ENCODE results near the gene APELA. TPM values are rescaled to one million over a fixed set of nuclear protein-coding genes. Genes with fewer than 3 reads are reported as not detected.

APELA gene
- total and polyA plus RNA-seq, 2 of the 4 experiments (the other 2 are of a cell fraction): not detected

DNA sequence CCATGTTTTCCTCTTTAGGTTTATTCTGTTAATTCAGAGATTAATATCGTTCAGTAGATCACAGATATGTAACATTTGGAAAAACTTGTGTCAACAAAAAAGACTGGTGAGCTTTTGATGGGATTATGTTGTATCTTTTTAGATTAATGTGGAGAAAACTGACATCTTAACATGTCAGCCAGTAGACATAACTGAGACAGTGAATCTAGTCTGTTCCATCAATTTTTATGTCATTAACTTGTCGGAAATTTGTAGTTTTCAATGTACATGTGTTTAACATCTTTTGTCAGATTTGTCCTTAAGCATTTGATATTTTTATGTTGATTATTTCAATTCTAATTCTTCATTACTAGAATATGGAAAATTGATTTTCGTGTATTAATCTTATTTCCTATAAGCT, 42.0 kb downstream of the APELA start:
- Histone ChIP-seq H4K8ac (ENCODE audit: low read depth in 2 of 2, low read length in 2 of 2) (no peak overlapping the region), H3K56ac (ENCODE audit: extremely low read depth, insufficient read depth, low read length) (no peak overlapping the region), H2AK9ac (replicated peaks; ENCODE audit: low read depth, low read length, poor library complexity) (no peak overlapping the region), H3K18ac (ENCODE audit: low read depth, low read length) (no peak overlapping the region), H2BK20ac (ENCODE audit: low read depth, low read length) (no peak overlapping the region), H3K14ac (replicated peaks; ENCODE audit: low read depth, low read length) (no peak overlapping the region), H3K23ac (ENCODE audit: low read depth, low read length) (no peak overlapping the region), H3K9me1 (ENCODE audit: insufficient read depth, low read length) (no peaks in the 10 kb centered on the region), H3K27ac (ENCODE audit: insufficient read depth, low read length) (no peak overlapping the region), H4K5ac (ENCODE audit: low read depth, low read length) (no peak overlapping the region), H2BK15ac (ENCODE audit: low read depth, low read length) (no peak overlapping the region), H2AK5ac (ENCODE audit: low read depth, low read length) (no peak overlapping the region), H3K4me2 (ENCODE audit: low read depth, low read length) (no peak overlapping the region), H3K27me3 (ENCODE audit: control insufficient read depth, insufficient read depth, low read length) (no peaks in the 10 kb centered on the region), H3K9ac (ENCODE audit: low read depth, low read length) (no peak overlapping the region), H3K4me1 (ENCODE audit: control insufficient read depth, insufficient read depth, low read length) (no peaks in the 10 kb centered on the region), H3K36me3 (ENCODE audit: control insufficient read depth, insufficient read depth, low read length) (no peaks in the 10 kb centered on the region), H3K79me1 (ENCODE audit: low read depth in 1 of 2, low read length in 2 of 2) (no peaks in the 10 kb centered on the region), H2AFZ (replicated peaks; ENCODE audit: low read length, poor library complexity) (no peak overlapping the region), H4K91ac (ENCODE audit: insufficient read depth, low read depth, low read length) (no peak overlapping the region), H3K9me3 (ENCODE audit: control insufficient read depth, insufficient read depth, low read length) (no peaks in the 10 kb centered on the region), H3K4ac (ENCODE audit: low read depth, low read length) (no peak overlapping the region), H2BK120ac (ENCODE audit: low read depth, low read length) (no peak overlapping the region), H2BK5ac (ENCODE audit: low read depth, low read length, poor library complexity, severe bottlenecking) (no peak overlapping the region), H3K4me3 (ENCODE audit: insufficient read depth, low read depth, low read length) (no peak overlapping the region), H4K20me1 (ENCODE audit: insufficient read depth, low read length) (no peaks in the 10 kb centered on the region)
- BruUV-seq (replicated peaks): no TSS peak
- dilution Hi-C loops (cut with HindIII; ENCODE audit: low sequenced_read_pairs, unreplicated experiment) (no loop called here), intact Hi-C loops (cut with micrococcal nuclease) (no loop called here), in situ Hi-C loops (cut with MboI; ENCODE audit: low sequenced_read_pairs) (no loop called here)
- ATAC-seq (ENCODE audit: low read depth): no peak
- TF ChIP-seq CHD1 (IDR thresholded peaks at IDR 0.05; ENCODE audit: low read depth, low read length): no peak
- TF ChIP-seq, protein P1, sequence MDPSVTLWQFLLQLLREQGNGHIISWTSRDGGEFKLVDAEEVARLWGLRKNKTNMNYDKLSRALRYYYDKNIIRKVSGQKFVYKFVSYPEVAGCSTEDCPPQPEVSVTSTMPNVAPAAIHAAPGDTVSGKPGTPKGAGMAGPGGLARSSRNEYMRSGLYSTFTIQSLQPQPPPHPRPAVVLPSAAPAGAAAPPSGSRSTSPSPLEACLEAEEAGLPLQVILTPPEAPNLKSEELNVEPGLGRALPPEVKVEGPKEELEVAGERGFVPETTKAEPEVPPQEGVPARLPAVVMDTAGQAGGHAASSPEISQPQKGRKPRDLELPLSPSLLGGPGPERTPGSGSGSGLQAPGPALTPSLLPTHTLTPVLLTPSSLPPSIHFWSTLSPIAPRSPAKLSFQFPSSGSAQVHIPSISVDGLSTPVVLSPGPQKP (IDR thresholded peaks at IDR 0.05; ENCODE audit: borderline replicate concordance, low read depth, low read length): no peak
- no peak for TF ChIP-seq RFX5 (IDR thresholded peaks at IDR 0.05; ENCODE audit: low read depth, low read length)
- TF ChIP-seq RCOR1 (IDR thresholded peaks at IDR 0.05; ENCODE audit: insufficient replicate concordance, low read length): no peak
- no peak for TF ChIP-seq BHLHE40 (IDR thresholded peaks at IDR 0.05; ENCODE audit: low read depth, low read length)
- no peak for TF ChIP-seq MXI1 (IDR thresholded peaks at IDR 0.05; ENCODE audit: borderline replicate concordance, low read depth, low read length)
- TF ChIP-seq RAD21 (IDR thresholded peaks at IDR 0.05; ENCODE audit: low read length): no peak
- TF ChIP-seq MAFK (IDR thresholded peaks at IDR 0.05; ENCODE audit: low read depth, low read length): no peak
- no peak for TF ChIP-seq NFE2L2 (IDR thresholded peaks at IDR 0.05; ENCODE audit: low read depth, low read length)
- no peak for TF ChIP-seq POLR2A (IDR thresholded peaks at IDR 0.05; ENCODE audit: low read depth, low read length)
- TF ChIP-seq SMC3 (IDR thresholded peaks at IDR 0.05; ENCODE audit: low read depth, low read length): no peak
- TF ChIP-seq, protein P2, sequence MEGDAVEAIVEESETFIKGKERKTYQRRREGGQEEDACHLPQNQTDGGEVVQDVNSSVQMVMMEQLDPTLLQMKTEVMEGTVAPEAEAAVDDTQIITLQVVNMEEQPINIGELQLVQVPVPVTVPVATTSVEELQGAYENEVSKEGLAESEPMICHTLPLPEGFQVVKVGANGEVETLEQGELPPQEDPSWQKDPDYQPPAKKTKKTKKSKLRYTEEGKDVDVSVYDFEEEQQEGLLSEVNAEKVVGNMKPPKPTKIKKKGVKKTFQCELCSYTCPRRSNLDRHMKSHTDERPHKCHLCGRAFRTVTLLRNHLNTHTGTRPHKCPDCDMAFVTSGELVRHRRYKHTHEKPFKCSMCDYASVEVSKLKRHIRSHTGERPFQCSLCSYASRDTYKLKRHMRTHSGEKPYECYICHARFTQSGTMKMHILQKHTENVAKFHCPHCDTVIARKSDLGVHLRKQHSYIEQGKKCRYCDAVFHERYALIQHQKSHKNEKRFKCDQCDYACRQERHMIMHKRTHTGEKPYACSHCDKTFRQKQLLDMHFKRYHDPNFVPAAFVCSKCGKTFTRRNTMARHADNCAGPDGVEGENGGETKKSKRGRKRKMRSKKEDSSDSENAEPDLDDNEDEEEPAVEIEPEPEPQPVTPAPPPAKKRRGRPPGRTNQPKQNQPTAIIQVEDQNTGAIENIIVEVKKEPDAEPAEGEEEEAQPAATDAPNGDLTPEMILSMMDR (conservative IDR thresholded peaks at IDR 0.05; ENCODE audit: low read depth, low read length): no peak
- no peak for TF ChIP-seq FOS (IDR thresholded peaks at IDR 0.05; ENCODE audit: low read depth, low read length)
- no peak for TF ChIP-seq MAZ (IDR thresholded peaks at IDR 0.05; ENCODE audit: borderline replicate concordance, low read depth, low read length)
- no peak for TF ChIP-seq CEBPB (IDR thresholded peaks at IDR 0.05; ENCODE audit: low read depth, low read length)
- no CpG with 5 or more reads among the region's 3 CpGs for WGBS, 2 experiments (ENCODE audit: extremely low coverage in 2 of 2, insufficient read length in 1 of 2)
- ChIA-PET CTCF (no interaction called here), POLR2A (ENCODE audit: unreplicated experiment) (no interaction called here)
- DNase-seq: no peak
